ENCODE measurements around the gene CASP8. TPM values are rescaled to one million over a fixed set of nuclear protein-coding genes. Genes with fewer than 3 reads are reported as not detected.

Gene CASP8
- total and polyA plus RNA-seq, 5 donors from 2014 or later, result 63.8 to 254 (median 96.1) TPM

GRCh38 chr2:201327678-201328077, 67.3 kb downstream of the CASP8 start:
- Mint-ChIP-seq H3K36me3 (peaks cover 25% of the 10 kb centered on the region), H3K27me3 (no peaks in the 10 kb centered on the region), H3K4me1 (peaks cover 0 to 19% (median 12%) of the 10 kb centered on the region in 4 donors), H3K4me3 (no peak overlapping the region), H3K27ac (peak overlapping the region in 2 of 3 donors; percentile 13 to 35), H3K9me3 (peaks cover 4 to 31% (median 12%) of the 10 kb centered on the region in 7 donors)
- no peak overlapping the region for H3K27ac ChIP-seq (ENCODE audit: insufficient read depth, low read length, poor library complexity, severe bottlenecking)
- peaks cover 9 to 10% of the 10 kb centered on the region in 2 experiments for H3K9me3 ChIP-seq (ENCODE audit: control insufficient read depth in 2 of 2, low read length in 2 of 2)
- no peaks in the 10 kb centered on the region for H3K4me1 ChIP-seq (ENCODE audit: control insufficient read depth, insufficient read depth, low read length, poor library complexity, severe bottlenecking)
- H3K27me3 ChIP-seq (ENCODE audit: control insufficient read depth, insufficient read depth, low read length), result no peaks in the 10 kb centered on the region
- ATAC-seq (ENCODE audit: low read depth in 2 of 2) (no peak), DNase-seq (no peak)
- no peak overlapping the region for H3K4me3 ChIP-seq (ENCODE audit: low read depth, low read length)
- peaks cover 3% of the 10 kb centered on the region for H3K36me3 ChIP-seq (ENCODE audit: control insufficient read depth, insufficient read depth, low read length)

GRCh38 chr2:201329409-201329808, 69.1 kb downstream of the CASP8 start:
- Histone ChIP-seq H3K27ac (ENCODE audit: insufficient read depth, low read length, poor library complexity, severe bottlenecking) (no peak overlapping the region), H3K27me3 (ENCODE audit: control insufficient read depth, insufficient read depth, low read length) (no peaks in the 10 kb centered on the region), H3K4me1 (ENCODE audit: control insufficient read depth, insufficient read depth, low read length, poor library complexity, severe bottlenecking) (no peaks in the 10 kb centered on the region), H3K9me3 (ENCODE audit: control insufficient read depth in 2 of 2, low read length in 2 of 2) (no peaks in the 10 kb centered on the region), H3K4me3 (ENCODE audit: low read depth, low read length) (no peak overlapping the region), H3K36me3 (ENCODE audit: control insufficient read depth, insufficient read depth, low read length) (no peaks in the 10 kb centered on the region)
- DNase-seq (no peak), ATAC-seq (ENCODE audit: low read depth in 2 of 2) (no peak)
- peaks cover 4 to 25% (median 9%) of the 10 kb centered on the region in 7 donors for H3K9me3 Mint-ChIP-seq
- peaks cover 0 to 19% (median 12%) of the 10 kb centered on the region in 4 donors for H3K4me1 Mint-ChIP-seq
- no peaks in the 10 kb centered on the region for H3K27me3 Mint-ChIP-seq
- H3K36me3 Mint-ChIP-seq, result peaks cover 12% of the 10 kb centered on the region
- no peak overlapping the region for H3K27ac Mint-ChIP-seq
- H3K4me3 Mint-ChIP-seq, result peak overlapping the region in 1 of 4 donors; percentile 44

Other genes with a start within 250 kb of the CASP8 start
- gene HYCC2, start 188.9 kb upstream of the CASP8 start, total RNA-seq, result 42.8 TPM
- 10 to 100 TPM; 17.2 to 26.2 (median 21.6) TPM for gene HYCC2, start 188.9 kb upstream of the CASP8 start, polyA plus RNA-seq
- 26.2 TPM for gene NDUFB3, start 188.5 kb upstream of the CASP8 start, total RNA-seq
- gene NDUFB3, start 188.5 kb upstream of the CASP8 start, polyA plus RNA-seq, result 100 to 1,000 TPM; 288 to 370 (median 322) TPM
- 306 TPM for gene CFLAR, start 144.4 kb upstream of the CASP8 start, total RNA-seq
- 100 to 1,000 TPM; 118 to 159 (median 132) TPM for gene CFLAR, start 144.4 kb upstream of the CASP8 start, polyA plus RNA-seq
- 15.1 TPM for gene CASP10, start 77.4 kb upstream of the CASP8 start, total RNA-seq
- gene CASP10, start 77.4 kb upstream of the CASP8 start, polyA plus RNA-seq, result 1 to 10 TPM; 4.4 to 7.1 (median 5.6) TPM
- 7.0 TPM for gene FLACC1, start 96.8 kb downstream of the CASP8 start, total RNA-seq
- 1 to 10 TPM in 2 of 4 donors, under 1 TPM in 2; 0.23 to 2.5 (median 1.0) TPM for gene FLACC1, start 96.8 kb downstream of the CASP8 start, polyA plus RNA-seq
- 66.5 TPM for gene TRAK2, start 190.9 kb downstream of the CASP8 start, total RNA-seq
- 10 to 100 TPM; 53.0 to 65.2 (median 56.8) TPM for gene TRAK2, start 190.9 kb downstream of the CASP8 start, polyA plus RNA-seq
- gene STRADB, start 191.2 kb downstream of the CASP8 start, total RNA-seq, result 11.0 TPM
- gene STRADB, start 191.2 kb downstream of the CASP8 start, polyA plus RNA-seq, result 10 to 100 TPM; 34.2 to 44.2 (median 35.6) TPM